Prostate gland (tissue), 2 donors: ENCODE measurements around the gene NPBWR2.

Experiments used
- POLR2A ChIP-seq: fragments of 450-650 bp; IDR thresholded peaks from one replicate; pipeline ENCODE4 v1.6.1; 2016; ENCODE audit warnings: antibody characterized with exemption, mild to moderate bottlenecking
- POLR2AphosphoS5 ChIP-seq: sonication (generic); formaldehyde crosslinking; IDR thresholded peaks from one replicate; pipeline ENCODE4 v1.6.1; 2017; ENCODE audit warnings: antibody characterized with exemption
- TF ChIP-seq, protein P1 (sequence below), 4 experiments: fragments of 200-600 bp in 2 of 4; fragments of 450-650 bp in 2 of 4; sonication (generic) in 2 of 4; IDR thresholded peaks; 1 replicate in 3 of 4; 2 replicates in 1 of 4; pipeline ENCODE4 v1.5.1; 2016 to 2019; ENCODE audit warnings: antibody characterized with exemption in 4 of 4, mild to moderate bottlenecking in 2 of 4, moderate library complexity in 2 of 4

DNA sequence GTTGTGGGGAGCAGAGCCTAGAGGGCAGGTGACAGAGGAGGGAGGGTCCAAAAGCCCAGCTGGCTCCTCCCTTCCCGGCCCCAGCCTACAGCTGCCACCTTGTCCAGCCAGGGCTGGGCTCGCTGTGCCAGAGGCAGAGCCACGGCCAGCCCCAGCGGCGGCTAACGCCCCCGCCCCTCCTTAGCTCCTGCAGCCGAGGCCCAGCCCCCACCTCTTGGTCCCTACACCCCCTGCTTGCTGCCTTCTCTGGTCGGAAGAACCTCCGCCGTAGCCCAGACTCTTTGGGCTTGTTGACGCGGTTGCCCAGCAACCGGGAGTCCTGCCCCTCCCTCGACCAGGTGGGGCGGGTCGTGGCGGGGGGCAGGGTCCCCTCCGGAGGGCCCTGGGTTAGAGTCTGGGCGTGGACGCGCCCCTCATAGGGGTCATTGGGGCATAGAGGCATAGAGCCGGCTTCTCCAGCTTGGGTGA, 22.6 kb downstream of the NPBWR2 start:
- TF ChIP-seq, protein P1, sequence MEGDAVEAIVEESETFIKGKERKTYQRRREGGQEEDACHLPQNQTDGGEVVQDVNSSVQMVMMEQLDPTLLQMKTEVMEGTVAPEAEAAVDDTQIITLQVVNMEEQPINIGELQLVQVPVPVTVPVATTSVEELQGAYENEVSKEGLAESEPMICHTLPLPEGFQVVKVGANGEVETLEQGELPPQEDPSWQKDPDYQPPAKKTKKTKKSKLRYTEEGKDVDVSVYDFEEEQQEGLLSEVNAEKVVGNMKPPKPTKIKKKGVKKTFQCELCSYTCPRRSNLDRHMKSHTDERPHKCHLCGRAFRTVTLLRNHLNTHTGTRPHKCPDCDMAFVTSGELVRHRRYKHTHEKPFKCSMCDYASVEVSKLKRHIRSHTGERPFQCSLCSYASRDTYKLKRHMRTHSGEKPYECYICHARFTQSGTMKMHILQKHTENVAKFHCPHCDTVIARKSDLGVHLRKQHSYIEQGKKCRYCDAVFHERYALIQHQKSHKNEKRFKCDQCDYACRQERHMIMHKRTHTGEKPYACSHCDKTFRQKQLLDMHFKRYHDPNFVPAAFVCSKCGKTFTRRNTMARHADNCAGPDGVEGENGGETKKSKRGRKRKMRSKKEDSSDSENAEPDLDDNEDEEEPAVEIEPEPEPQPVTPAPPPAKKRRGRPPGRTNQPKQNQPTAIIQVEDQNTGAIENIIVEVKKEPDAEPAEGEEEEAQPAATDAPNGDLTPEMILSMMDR (IDR thresholded peaks at IDR 0.05) = no peak
- TF ChIP-seq POLR2A (no peak), POLR2AphosphoS5 (no peak)
